GM23338 (cell line): ENCODE measurements around the gene EEF1AKMT2.
"Not testable (repeated sequence)": the region's sequence is repeated elsewhere in the genome, so short reads cannot be mapped to it uniquely, and the experiment has no call there.

Source experiments
- CREB1 ChIP-seq: fragments of 250-450 bp; sonication (Bioruptor Pico); IDR thresholded peaks from 2 replicates; pipeline ENCODE4 v1.5.0; 2020; ENCODE audit warnings: low read depth, mild to moderate bottlenecking, moderate library complexity
- EZH2 ChIP-seq: fragments of 200-600 bp; sonication (generic); IDR thresholded peaks from one replicate; pipeline ENCODE4 v1.8.0; 2017; ENCODE audit warnings: antibody characterized with exemption, mild to moderate bottlenecking, low read depth; ENCODE audit not compliant: unreplicated experiment
- EZH2phosphoT487 ChIP-seq: fragments of 200-600 bp; sonication (generic); IDR thresholded peaks from one replicate; pipeline ENCODE4 v1.8.1; 2018; ENCODE audit warnings: antibody characterized with exemption; ENCODE audit not compliant: unreplicated experiment
- POLR2AphosphoS5 ChIP-seq: IDR thresholded peaks from 2 replicates; pipeline ENCODE4 v1.6.1; 2016; ENCODE audit warnings: antibody characterized with exemption, low read depth
- ZNF331 ChIP-seq: fragments of 250-450 bp; sonication (Bioruptor Pico); IDR thresholded peaks from 2 replicates; pipeline ENCODE4 v1.5.0; 2020; ENCODE audit warnings: low read depth, mild to moderate bottlenecking, moderate library complexity
- TF ChIP-seq, protein P1 (sequence below), 2 experiments: fragments of 200-600 bp in 1 of 2; sonication (generic) in 1 of 2; conservative IDR thresholded peaks; 2 replicates each; pipeline versions ENCODE4 v1.5.1 to v1.6.1; 2016 to 2017; ENCODE audit warnings: antibody characterized with exemption in 2 of 2, low read depth in 2 of 2, mild to moderate bottlenecking in 2 of 2, moderate library complexity in 1 of 2
- TF ChIP-seq, protein P2 (sequence below): IDR thresholded peaks from one replicate; pipeline ENCODE4 v1.6.1; 2018; ENCODE audit warnings: antibody characterized with exemption; ENCODE audit not compliant: unreplicated experiment

DNA sequence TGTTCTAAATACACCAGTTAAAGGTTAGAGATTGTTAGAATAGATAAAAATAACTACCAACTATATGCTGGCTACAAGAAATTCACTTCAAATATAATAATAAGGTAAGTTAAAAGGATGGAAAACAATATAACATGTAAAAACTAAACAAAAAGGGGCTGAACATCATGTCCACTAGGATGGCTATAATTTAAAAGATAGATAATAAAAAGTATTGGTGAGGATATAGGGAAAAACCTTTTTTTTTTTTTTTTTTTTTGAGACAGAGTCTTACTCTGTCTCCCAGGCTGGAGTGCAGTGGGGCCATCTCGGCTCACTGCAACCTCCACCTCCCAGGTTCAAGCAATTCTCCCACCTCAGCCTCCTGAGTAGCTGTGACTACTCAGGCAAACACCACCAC is 8.8 kb downstream of the EEF1AKMT2 start:
- TF ChIP-seq, protein P1, sequence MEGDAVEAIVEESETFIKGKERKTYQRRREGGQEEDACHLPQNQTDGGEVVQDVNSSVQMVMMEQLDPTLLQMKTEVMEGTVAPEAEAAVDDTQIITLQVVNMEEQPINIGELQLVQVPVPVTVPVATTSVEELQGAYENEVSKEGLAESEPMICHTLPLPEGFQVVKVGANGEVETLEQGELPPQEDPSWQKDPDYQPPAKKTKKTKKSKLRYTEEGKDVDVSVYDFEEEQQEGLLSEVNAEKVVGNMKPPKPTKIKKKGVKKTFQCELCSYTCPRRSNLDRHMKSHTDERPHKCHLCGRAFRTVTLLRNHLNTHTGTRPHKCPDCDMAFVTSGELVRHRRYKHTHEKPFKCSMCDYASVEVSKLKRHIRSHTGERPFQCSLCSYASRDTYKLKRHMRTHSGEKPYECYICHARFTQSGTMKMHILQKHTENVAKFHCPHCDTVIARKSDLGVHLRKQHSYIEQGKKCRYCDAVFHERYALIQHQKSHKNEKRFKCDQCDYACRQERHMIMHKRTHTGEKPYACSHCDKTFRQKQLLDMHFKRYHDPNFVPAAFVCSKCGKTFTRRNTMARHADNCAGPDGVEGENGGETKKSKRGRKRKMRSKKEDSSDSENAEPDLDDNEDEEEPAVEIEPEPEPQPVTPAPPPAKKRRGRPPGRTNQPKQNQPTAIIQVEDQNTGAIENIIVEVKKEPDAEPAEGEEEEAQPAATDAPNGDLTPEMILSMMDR (conservative IDR thresholded peaks at IDR 0.05; ENCODE audit: low read depth in 2 of 2), result not testable (repeated sequence)
- not testable (repeated sequence) for TF ChIP-seq POLR2AphosphoS5; EZH2; ZNF331 (CRISPR knock-in tag); EZH2phosphoT487; CREB1 (CRISPR knock-in tag)
- TF ChIP-seq, protein P2, sequence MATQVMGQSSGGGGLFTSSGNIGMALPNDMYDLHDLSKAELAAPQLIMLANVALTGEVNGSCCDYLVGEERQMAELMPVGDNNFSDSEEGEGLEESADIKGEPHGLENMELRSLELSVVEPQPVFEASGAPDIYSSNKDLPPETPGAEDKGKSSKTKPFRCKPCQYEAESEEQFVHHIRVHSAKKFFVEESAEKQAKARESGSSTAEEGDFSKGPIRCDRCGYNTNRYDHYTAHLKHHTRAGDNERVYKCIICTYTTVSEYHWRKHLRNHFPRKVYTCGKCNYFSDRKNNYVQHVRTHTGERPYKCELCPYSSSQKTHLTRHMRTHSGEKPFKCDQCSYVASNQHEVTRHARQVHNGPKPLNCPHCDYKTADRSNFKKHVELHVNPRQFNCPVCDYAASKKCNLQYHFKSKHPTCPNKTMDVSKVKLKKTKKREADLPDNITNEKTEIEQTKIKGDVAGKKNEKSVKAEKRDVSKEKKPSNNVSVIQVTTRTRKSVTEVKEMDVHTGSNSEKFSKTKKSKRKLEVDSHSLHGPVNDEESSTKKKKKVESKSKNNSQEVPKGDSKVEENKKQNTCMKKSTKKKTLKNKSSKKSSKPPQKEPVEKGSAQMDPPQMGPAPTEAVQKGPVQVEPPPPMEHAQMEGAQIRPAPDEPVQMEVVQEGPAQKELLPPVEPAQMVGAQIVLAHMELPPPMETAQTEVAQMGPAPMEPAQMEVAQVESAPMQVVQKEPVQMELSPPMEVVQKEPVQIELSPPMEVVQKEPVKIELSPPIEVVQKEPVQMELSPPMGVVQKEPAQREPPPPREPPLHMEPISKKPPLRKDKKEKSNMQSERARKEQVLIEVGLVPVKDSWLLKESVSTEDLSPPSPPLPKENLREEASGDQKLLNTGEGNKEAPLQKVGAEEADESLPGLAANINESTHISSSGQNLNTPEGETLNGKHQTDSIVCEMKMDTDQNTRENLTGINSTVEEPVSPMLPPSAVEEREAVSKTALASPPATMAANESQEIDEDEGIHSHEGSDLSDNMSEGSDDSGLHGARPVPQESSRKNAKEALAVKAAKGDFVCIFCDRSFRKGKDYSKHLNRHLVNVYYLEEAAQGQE, result not testable (repeated sequence)
